ENCODE data around the gene PITRM1. TPM values are rescaled to one million over a fixed set of nuclear protein-coding genes. Genes with fewer than 3 reads are reported as not detected.
A peak's percentile ranks its signal among the peaks of the same experiment; 100 is the strongest.

The PITRM1 gene
- total RNA-seq, 6 experiments from 2014 or later, result 40.7 to 59.5 (median 49.7) TPM

DNA sequence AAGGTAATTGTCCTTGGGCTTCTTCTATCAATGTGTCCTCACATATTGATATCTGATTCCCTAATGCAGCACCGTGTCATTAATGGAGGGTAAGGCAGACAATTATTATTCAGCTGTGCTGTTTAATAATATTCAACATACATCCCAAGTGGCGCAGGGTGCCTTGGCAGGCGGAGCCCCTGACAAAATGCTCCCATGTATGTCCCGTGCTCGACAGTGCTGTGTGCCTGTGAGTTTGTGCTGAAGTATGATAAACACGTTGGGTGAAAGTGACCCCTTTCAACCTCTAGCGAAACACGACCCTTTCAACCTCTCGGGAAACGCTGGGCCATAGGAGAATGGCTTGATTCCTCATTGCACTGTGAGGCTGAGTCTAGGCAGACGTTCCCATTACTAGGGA, 73.9 kb downstream of the PITRM1 start:
- DNase-seq, result no peak

GRCh38 chr10:3097160-3097559, 75.4 kb downstream of the PITRM1 start:
- no peaks in the 10 kb centered on the region for H3K9me3 ChIP-seq
- H3K36me3 ChIP-seq, result no peaks in the 10 kb centered on the region
- H3K4me3 ChIP-seq, result no peak overlapping the region
- H3K27me3 ChIP-seq, result no peaks in the 10 kb centered on the region
- ATAC-seq (no peak), DNase-seq (no peak)
- intact Hi-C loops (cut with DNase I), result no loop called here
- WGBS (ENCODE audit: insufficient coverage, low coverage, low lambda C conversion rate, missing lambda C conversion rate), result 75% methylated on average over 8 of the region's 9 CpGs
- no peaks in the 10 kb centered on the region for H3K4me1 ChIP-seq
- no peak overlapping the region for H3K27ac ChIP-seq
- TF ChIP-seq, protein P1, sequence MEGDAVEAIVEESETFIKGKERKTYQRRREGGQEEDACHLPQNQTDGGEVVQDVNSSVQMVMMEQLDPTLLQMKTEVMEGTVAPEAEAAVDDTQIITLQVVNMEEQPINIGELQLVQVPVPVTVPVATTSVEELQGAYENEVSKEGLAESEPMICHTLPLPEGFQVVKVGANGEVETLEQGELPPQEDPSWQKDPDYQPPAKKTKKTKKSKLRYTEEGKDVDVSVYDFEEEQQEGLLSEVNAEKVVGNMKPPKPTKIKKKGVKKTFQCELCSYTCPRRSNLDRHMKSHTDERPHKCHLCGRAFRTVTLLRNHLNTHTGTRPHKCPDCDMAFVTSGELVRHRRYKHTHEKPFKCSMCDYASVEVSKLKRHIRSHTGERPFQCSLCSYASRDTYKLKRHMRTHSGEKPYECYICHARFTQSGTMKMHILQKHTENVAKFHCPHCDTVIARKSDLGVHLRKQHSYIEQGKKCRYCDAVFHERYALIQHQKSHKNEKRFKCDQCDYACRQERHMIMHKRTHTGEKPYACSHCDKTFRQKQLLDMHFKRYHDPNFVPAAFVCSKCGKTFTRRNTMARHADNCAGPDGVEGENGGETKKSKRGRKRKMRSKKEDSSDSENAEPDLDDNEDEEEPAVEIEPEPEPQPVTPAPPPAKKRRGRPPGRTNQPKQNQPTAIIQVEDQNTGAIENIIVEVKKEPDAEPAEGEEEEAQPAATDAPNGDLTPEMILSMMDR (IDR thresholded peaks at IDR 0.05), result no peak
- no peak for TF ChIP-seq POLR2A (IDR thresholded peaks at IDR 0.05)

More for the DNA sequence above, 73.9 kb downstream of the PITRM1 start:
- Histone ChIP-seq H3K27me3 (no peaks in the 10 kb centered on the region), H3K9me3 (no peaks in the 10 kb centered on the region), H3K4me1 (peaks cover 0 to 12% (median 3%) of the 10 kb centered on the region in 4 donors), H3K36me3 (no peaks in the 10 kb centered on the region), H3K4me3 (no peak overlapping the region), H3K27ac (no peak overlapping the region)
- 29% methylated on average over 5 of the region's 11 CpGs for WGBS (ENCODE audit: insufficient coverage, low coverage, low lambda C conversion rate, missing lambda C conversion rate)
- intact Hi-C loops (cut with DNase I), result no loop called here
- TF ChIP-seq, protein P1 (IDR thresholded peaks at IDR 0.05), result no peak
- TF ChIP-seq POLR2A (IDR thresholded peaks at IDR 0.05), result no peak
- ATAC-seq, result no peak

DNA sequence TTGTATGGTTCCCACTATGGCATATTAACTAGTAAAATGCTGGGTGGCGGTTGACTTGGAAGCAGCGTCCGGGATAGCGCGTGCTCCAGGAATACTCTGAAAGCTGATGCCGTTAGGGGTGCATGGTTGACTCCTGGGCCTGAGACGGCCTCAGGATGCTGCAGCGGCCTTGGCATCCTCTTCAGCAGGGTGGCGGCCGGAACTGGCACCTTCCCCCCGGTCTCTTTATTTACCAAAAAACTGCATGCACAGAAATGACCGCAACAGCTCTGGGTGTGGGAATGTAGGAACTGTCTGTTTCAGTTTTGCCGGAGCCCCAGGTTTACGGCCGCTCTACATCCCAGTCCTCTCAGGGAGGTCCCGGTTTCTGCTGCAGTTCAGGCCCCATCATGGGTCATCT, 76.4 kb downstream of the PITRM1 start:
- Histone ChIP-seq H3K27me3 (no peaks in the 10 kb centered on the region), H3K4me1 (no peaks in the 10 kb centered on the region), H3K36me3 (no peaks in the 10 kb centered on the region), H3K9me3 (no peaks in the 10 kb centered on the region), H3K4me3 (no peak overlapping the region), H3K27ac (peak overlapping the region in 1 of 3 donors; percentile 30)
- no peak for TF ChIP-seq POLR2A (IDR thresholded peaks at IDR 0.05)
- ATAC-seq (no peak), DNase-seq (no peak)
- intact Hi-C loops (cut with DNase I), result no loop called here
- 65% methylated on average over 7 of the region's 16 CpGs for WGBS (ENCODE audit: insufficient coverage, low coverage, low lambda C conversion rate, missing lambda C conversion rate)

GRCh38 chr10:3095373-3096139, 77.0 kb downstream of the PITRM1 start:
- DNase-seq, result no peak
- intact Hi-C loops (cut with DNase I), result no loop called here
- Histone ChIP-seq H3K9me3 (no peaks in the 10 kb centered on the region), H3K4me1 (no peaks in the 10 kb centered on the region), H3K4me3 (no peak overlapping the region), H3K36me3 (no peaks in the 10 kb centered on the region), H3K27me3 (no peaks in the 10 kb centered on the region), H3K27ac (peak overlapping the region in 1 of 3 donors; percentile 30)
- WGBS (ENCODE audit: insufficient coverage, low coverage, low lambda C conversion rate, missing lambda C conversion rate), result 25% methylated on average over 17 of the region's 17 CpGs
- TF ChIP-seq POLR2A (IDR thresholded peaks at IDR 0.05), result no peak
- ATAC-seq, result peak; percentile 58 to 78 (median 66)

DNA sequence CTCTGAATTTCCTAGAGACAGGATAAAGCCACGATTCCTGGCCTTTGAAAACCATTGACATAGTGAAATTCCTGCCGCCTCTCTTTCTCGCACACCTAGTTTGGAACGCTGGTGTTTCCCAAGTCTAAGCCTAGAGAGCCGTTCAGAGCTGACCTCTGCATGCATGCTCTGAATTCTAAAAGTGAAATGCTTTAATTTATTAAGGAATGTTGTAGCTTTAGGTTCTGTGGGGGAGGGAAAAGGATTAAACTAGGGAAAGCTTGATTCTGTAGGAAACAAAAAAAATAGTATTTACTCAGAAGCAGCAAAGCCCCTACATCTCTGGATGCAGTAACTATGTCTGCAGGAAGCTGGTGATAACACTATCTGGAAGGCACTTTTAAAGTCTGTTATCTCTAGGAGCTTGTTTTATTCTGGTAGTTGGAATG, 78.0 kb downstream of the PITRM1 start:
- WGBS (ENCODE audit: insufficient coverage, low coverage, low lambda C conversion rate, missing lambda C conversion rate), result 40% methylated on average over 5 of the region's 5 CpGs
- H3K4me3 ChIP-seq, result no peak overlapping the region
- no peaks in the 10 kb centered on the region for H3K36me3 ChIP-seq
- H3K27me3 ChIP-seq, result no peaks in the 10 kb centered on the region
- ATAC-seq (no peak), DNase-seq (no peak)
- no peaks in the 10 kb centered on the region for H3K9me3 ChIP-seq
- H3K27ac ChIP-seq, result peak overlapping the region in 1 of 3 donors; percentile 2
- H3K4me1 ChIP-seq, result no peaks in the 10 kb centered on the region
- TF ChIP-seq POLR2A (IDR thresholded peaks at IDR 0.05), result no peak
- TF ChIP-seq, protein P1 (IDR thresholded peaks at IDR 0.05), result no peak
- intact Hi-C loops (cut with DNase I), result no loop called here
